Activated T-cell treated with anti-CD3 and anti-CD28 coated beads for 48 hours (primary cell): ENCODE measurements around the gene KCNJ18.
"Not testable (repeated sequence)": the region's sequence is repeated elsewhere in the genome, so short reads cannot be mapped to it uniquely, and the experiment has no call there.

Source experiments
- DNase-seq: peaks from one replicate; pipeline ENCODE4 v3.0.0-alpha.2; 2020; ENCODE audit warnings: low read depth

Gene KCNJ18

DNA sequence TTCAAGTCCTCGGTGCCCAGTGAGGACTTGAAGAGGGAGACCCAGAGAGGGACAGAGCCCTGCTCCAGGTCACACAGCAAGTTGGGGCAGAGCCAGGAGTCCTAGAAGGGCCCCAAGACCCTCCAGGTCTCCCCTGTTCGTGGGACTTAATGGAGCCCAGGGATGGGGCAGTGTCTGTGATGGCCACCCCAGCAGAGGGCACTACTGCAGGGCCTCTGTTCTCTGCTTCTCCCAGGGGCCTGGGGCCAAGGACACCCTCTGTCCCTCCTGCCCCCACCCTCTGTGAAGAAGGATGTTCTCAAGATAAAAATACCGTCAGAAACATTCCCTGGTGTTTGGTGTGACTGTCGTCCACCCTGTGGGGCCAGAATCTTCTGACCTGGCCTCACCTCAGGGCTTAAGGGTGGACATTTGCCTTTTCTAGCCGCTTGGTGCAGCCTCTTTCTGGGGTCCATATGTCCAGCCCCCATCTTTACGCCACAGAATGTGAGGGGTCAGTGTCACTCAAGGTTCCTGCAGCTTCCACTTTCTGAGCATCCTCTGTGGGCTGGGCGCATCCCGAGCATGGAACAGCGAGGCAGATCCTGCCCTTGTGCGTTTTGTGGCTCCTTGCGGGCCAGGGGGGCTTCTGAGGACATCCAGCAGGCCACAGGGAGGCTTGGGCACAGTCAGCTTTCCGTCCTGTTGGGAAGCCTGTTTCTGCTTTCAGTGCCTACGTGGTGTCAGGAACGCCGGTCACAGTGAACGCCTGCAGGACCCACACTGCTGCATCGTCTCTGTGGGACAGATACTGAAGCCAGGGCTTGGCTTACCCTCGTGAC, at the start of gene KCNJ18:
TSS of gene KCNJ18 (plus strand) at position 641 of the 821 bp plus-strand sequence. CDS start 10,264 bp downstream, outside the sequence.
- DNase-seq, result not testable (repeated sequence)

- DNase-seq, result not testable (repeated sequence)
Observed at GRCh38 chr17:21648125-21648524, 44.2 kb upstream of the KCNJ18 start.

GRCh38 chr17:21650043-21650442, 42.3 kb upstream of the KCNJ18 start:
- DNase-seq, result not testable (repeated sequence)

DNA sequence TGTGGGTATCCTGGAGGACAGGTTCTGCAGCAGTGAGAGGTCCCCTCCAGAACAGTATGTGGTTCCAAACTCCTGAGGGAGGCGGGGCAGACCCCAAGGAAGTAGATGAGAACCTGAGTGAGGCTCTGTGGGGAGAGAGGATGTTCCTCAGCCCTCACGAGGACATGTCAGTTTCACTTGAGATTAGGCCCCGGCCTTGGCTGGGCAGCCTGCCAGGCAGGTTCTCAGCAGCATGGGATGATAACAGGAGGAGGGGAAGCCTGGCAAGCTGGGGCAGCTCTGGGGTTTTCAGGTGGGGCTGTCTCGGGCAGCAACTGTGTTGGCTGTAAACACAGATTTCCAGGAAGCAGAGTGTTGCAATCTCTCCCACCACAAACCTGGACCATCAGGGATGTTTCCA, 40.3 kb upstream of the KCNJ18 start:
- DNase-seq, result not testable (repeated sequence)

DNA sequence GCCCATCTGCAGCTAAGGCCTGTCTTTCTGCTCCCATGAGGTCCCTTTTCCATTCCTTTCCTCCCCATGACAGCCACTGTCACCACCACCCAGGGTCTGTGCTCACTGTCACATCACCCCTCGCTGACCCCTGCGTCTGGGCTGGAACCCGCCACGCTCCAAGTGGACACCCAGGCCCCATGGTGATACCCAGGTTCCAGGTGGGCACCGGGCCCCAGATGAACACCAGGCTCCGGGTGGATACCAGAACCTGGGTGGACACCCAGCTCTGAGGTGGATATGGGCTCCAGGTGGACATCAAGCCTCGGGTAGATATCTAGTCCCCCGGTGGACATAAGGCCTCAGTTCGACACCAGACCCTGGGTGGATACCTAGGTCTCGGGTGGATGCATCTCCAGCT, 39.1 kb upstream of the KCNJ18 start:
- DNase-seq, result not testable (repeated sequence)

DNA sequence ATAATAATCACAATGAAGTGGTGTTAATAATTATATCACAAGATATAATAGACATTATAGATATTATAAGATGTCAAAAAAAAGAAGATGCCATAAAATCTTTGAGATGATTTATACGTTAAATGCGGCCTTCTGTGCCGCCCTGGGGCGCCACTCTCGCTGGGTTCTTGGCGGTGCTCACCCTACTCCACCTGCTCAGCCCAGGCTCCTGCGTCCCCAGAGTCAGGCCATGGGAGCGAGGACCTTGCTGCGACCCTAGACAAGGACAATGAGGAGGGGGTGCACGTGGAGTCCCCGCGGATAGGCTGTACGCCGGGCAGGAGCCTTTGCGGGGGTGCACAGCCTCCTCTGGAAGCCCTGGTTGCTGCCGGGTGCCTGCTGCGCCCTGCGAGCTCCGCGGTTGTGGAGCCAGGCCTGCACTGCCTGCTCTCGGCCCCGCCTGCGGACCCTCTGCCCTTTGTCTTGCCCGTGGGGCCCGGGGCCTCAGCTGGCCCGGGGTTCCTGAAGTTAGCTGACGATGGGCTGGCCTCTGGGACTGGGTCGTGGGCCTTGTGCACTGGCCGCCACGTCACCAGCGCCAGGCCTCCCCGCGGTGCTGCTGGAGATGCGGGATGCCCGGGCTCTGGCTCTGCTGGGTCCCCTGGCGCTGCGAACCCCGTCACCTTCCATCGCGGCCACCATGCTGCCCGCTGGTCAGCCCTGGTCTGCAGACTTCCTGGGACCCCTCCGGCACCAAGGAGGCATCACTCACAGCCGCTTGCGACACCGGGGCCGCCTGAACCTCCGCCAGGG, 35.6 kb upstream of the KCNJ18 start:
- not testable (repeated sequence) for DNase-seq

DNA sequence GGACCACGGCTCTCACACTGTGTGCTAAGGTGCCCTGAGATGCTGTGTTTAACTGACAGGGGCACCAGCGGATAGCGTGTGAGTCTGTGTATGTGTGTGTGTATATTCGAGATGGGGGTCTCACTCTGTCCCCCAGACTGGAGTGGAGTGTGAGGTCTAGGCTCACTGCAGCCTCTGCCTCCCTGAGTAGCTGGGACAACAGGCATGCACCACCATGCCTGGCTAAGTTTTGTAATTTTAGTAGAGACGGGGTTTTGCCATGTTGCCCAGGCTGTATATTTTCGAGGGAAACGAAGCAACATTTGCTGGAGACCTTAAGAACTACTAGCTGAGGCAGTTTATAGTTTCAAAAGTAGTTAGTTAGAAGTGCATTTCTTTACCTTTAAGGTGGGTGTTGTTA, 32.7 kb upstream of the KCNJ18 start:
- DNase-seq, result not testable (repeated sequence)

DNA sequence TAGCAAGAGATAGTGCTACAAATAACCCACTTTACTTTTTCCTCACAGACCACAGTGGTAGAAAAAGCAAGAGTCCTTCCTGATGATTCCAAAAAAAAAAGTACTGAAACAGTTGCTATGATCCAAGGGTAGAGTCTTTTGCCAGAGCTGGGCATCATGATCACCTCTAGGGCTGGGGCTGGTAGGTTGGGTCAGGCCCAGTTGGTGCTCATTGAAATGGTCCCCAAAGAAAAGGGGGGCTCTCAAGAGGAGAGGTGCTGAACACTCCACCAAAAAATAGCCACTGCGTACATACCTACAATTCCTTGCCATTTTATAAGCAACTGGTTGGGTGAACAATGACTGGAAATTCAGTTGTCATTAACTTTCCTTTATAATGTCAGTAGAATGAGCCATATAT, 30.9 kb upstream of the KCNJ18 start:
- DNase-seq, result not testable (repeated sequence)

GRCh38 chr17:21663166-21663565, 29.2 kb upstream of the KCNJ18 start:
- DNase-seq, result not testable (repeated sequence)

DNA sequence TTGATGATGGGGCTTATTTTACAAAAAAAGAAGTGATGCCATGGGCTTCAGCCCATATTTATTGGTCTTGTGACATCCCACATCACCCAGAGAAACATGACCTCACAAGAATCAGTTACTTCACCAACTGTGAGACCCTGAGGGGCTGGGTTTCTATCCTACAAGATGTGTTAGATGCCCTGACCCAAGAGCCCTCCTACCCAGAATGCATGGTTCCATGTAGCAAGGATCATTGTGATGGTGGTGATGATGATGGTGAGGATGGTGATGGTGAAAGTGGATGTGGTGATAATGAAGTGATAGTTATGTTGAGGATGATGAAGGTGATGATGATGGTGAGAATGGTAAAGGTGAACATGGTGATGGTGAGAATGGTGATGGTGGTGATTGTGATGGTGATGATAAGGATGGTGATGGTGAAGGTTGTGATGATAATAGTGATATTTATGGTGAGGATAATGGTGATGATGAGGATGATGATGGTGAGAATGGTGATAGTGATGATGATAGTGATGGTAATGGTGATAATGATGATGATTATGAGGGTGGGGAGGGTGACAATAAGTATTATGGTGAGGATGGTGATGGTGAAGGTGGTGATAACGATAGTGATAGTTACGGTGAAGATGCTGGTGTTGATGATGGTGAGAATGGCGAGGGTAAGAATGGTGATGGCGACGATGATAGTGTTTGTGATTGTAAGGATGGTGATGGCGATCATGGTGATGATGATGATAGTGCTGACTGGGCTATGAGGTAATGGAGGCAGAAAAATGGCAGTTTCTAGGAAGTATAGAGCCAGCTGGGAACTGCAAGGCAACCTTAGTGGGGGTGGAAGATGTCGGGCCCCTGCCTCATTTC, 28.5 kb upstream of the KCNJ18 start:
- DNase-seq, result not testable (repeated sequence)

DNA sequence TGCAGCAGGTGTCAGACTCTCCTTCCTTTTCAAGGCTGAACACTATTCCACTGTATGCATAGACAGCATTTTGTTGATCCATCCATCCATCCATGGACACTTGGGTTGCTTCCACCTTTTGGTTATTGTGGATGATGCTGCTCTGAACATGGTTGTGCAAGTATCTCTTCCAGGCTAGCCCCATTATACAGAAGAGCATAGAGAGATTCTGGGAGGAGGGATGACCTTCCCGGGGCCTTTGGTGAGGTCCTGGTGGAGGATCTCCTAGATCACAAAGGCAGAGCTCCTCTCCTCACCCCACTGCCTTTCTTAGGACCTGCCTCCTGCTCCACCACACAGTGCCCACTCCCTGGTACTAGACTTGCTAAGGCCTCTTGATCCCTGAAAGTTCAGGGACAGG, 27.2 kb upstream of the KCNJ18 start:
- DNase-seq, result not testable (repeated sequence)

DNA sequence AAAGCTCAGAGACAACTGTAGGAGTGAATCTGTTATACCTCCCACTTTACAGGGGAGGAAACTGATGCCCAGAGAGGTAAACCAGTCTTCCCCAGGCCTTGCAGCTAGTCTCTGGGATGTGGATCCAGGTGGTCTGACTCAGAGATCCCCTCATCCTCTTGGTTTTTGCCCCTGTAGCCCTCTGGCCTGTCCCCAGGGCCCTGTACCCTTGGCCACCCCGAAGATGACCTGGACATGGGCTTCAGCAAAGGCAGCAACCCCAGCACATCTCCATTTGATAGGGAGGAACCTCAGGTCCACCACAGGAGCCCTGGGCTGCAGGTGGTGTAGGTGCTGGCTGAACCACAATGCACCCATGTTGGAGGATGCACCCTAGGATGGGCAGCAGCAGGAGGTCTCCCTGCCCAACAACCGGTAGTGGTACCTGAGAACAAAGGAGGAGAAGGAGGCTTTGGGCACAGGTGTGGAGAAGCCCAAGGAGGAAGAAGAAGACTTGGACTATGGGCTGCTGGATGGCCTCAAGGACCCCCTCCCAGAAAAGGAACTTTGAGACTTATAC, 26.3 kb upstream of the KCNJ18 start:
- DNase-seq, result not testable (repeated sequence)

- not testable (repeated sequence) for DNase-seq
Observed at GRCh38 chr17:21666711-21667412, 25.5 kb upstream of the KCNJ18 start.

GRCh38 chr17:21667413-21668117, 24.8 kb upstream of the KCNJ18 start:
- DNase-seq, result not testable (repeated sequence)

DNA sequence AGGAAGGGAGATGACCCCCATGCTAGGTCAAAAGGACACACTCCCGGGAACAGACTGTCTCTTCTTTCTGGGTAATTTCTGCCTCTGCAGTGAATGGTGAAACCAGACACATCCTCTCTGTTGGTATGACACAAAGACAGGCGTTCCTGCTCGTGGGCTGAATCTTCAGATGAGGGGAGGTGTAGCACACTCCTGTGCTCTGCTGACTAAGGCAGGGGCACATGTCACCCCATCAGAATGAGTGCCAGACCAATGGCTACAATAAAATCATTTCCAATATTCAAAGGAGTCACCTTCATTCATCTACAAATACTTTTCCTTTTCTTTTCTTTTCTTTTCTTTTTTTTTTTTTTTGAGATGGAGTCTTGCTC, 24.2 kb upstream of the KCNJ18 start:
- DNase-seq, result not testable (repeated sequence)

DNA sequence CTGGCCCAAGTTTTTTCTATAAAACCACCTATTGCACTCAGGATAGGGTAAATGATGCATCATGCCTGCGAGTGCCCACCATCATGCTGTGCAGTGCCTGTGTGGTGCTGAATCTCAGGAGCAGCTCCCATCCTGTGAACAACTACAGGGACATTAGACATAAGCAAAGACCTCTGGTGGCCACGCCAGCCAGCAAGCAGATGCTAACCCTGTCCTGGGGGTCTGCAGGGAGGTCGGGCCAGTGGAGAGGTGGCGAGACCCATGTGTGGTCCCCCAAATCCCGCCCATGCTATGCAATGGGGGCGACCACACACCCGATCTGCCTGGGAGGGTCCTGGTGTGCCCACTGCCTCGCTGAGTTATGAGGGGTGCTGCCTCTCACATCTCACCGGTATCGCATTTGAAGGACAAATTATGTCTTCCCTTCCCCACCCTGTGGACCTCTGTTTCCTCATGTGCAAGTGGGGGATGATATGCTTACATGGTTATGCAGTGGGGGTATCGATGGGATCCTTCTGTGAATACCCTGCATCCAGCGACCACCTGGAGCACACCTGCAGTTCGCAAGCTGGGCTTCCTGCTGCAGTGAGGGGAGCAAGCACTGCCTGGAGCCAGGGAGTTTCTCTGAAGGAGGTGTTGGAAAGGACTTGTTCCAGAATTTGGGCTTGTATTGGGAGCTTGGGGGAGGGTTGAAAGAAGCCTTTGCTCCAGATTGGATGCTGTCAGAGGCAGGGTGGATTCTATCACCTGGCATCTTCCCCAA, 23.4 kb upstream of the KCNJ18 start:
- DNase-seq, result not testable (repeated sequence)

- DNase-seq, result not testable (repeated sequence)
Observed at GRCh38 chr17:21669616-21670360, 22.5 kb upstream of the KCNJ18 start.

DNA sequence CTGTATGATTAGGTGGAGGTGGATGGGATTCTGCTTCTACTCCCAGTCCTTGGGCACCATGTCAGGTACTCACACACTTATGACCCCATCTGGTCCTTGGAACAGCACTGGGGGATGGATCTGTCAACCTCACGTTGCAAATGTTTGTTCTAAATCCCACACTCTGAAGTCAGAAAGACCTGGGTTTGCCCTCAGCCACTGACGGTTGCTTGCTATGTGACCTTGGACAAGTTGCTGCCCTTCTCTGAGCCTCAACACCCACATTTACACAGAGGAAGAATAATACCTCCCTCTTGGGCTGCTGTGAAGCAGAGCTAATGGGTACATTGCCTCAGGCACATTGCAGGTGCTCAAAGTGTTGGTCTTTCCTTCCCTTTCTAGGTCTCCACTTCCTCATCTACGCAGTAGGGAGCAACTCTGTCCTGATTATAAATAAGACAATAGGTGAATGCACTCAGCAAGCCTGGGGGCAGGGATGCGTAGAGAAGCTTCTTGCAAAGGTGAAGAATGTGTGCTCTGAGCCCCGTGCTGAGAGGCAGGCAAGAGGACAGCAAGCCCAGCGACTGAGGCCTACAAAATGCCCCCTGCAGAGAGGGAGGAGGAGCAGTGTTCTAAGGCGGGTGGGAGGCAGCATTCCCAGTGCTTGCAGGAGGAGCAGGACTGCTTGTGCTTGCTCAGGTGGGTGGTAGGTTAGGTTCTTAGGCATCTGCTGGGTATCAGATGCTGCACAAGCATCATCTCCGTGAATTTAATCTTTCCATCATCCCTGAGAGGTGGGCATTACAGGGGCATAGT, 21.8 kb upstream of the KCNJ18 start:
- not testable (repeated sequence) for DNase-seq
